SU-DHL-6 (cell line): ENCODE results near the gene DLK1.

ENCODE experiments used
- H2AFZ ChIP-seq: fragments of 200-600 bp; sonication (generic); 2 replicates; pipeline ENCODE4 v1.6.1; 2014; ENCODE audit warnings: low read depth, mild to moderate bottlenecking, moderate library complexity, mixed read lengths, antibody characterized with exemption, low read length; ENCODE audit not compliant: severe bottlenecking
- H3F3A ChIP-seq: fragments of 200-600 bp; shearing (Covaris generic); 2 replicates; pipeline ENCODE4 v1.6.0; 2016; ENCODE audit warnings: antibody characterized with exemption, mild to moderate bottlenecking; ENCODE audit not compliant: insufficient read depth
- H3K27ac ChIP-seq: fragments of 200-600 bp; sonication (generic); 2 replicates; pipeline ENCODE4 v1.5.1; 2016; ENCODE audit warnings: low read depth, mild to moderate bottlenecking, low read length, moderate library complexity, mixed read lengths
- H3K27me3 ChIP-seq: fragments of 200-600 bp; sonication (generic), shearing (Covaris generic); 2 replicates; pipeline ENCODE4 v1.6.0; 2014; ENCODE audit warnings: mild to moderate bottlenecking, low read length
- H3K36me3 ChIP-seq: fragments of 200-600 bp; sonication (generic); 2 replicates; pipeline ENCODE4 v1.6.1; 2014; ENCODE audit warnings: mild to moderate bottlenecking, low read length, mixed read lengths
- H3K4me2 ChIP-seq: fragments of 300-600, 200-600 bp; shearing (Covaris generic), sonication (generic); 2 replicates; pipeline ENCODE4 v1.6.0; 2014; ENCODE audit warnings: low read length, low read depth, mild to moderate bottlenecking; ENCODE audit not compliant: poor library complexity, severe bottlenecking
- H3K4me3 ChIP-seq: fragments of 200-600 bp; sonication (generic); 2 replicates; pipeline ENCODE4 v1.5.1; 2014; ENCODE audit warnings: antibody characterized with exemption, low read length, mild to moderate bottlenecking, mixed read lengths; ENCODE audit not compliant: insufficient read depth, poor library complexity, severe bottlenecking
- H3K79me2 ChIP-seq: fragments of 200-600 bp; sonication (generic); 2 replicates; pipeline ENCODE4 v1.6.1; 2014; ENCODE audit warnings: mild to moderate bottlenecking, low read length, moderate library complexity; ENCODE audit not compliant: insufficient read depth
- H3K9ac ChIP-seq: fragments of 200-600 bp; sonication (generic); 2 replicates; pipeline ENCODE4 v1.7.0; 2014; ENCODE audit warnings: mild to moderate bottlenecking, low read length
- H3K9me2 ChIP-seq: fragments of 200-600 bp; sonication (generic); replicated peaks from 2 replicates; pipeline ENCODE4 v1.6.1; 2014; ENCODE audit warnings: low read length; ENCODE audit not compliant: insufficient read depth
- H3K9me3 ChIP-seq: fragments of 200-600 bp; sonication (generic); 2 replicates; pipeline ENCODE4 v1.6.1; 2014; ENCODE audit warnings: low read length, mixed read lengths; ENCODE audit not compliant: insufficient read depth
- H4K20me1 ChIP-seq: fragments of 200-600 bp; sonication (generic); 2 replicates; pipeline ENCODE4 v1.6.1; 2014; ENCODE audit warnings: low read depth, mild to moderate bottlenecking, antibody characterized with exemption, low read length, moderate library complexity, mixed read lengths
- CTCF ChIP-seq: fragments of 200-600 bp; sonication (generic); IDR thresholded peaks from one replicate; pipeline ENCODE4 v1.5.1; 2017; ENCODE audit warnings: antibody characterized with exemption, mild to moderate bottlenecking, low read length, moderate library complexity; ENCODE audit not compliant: insufficient read depth, poor library complexity, severe bottlenecking
- EZH2phosphoT487 ChIP-seq: fragments of 200-600 bp; sonication (generic), shearing (Covaris generic); conservative IDR thresholded peaks from 2 replicates; pipeline ENCODE4 v1.6.1; 2018; ENCODE audit warnings: mild to moderate bottlenecking, antibody characterized with exemption, low read length, moderate library complexity, mixed read lengths

Gene DLK1

GRCh38 chr14:100721568-100721967, 5.1 kb upstream of the DLK1 start:
- no peak overlapping the region for H3K4me3 ChIP-seq
- no peaks in the 10 kb centered on the region for H3F3A ChIP-seq
- no peak overlapping the region for H2AFZ ChIP-seq
- no peaks in the 10 kb centered on the region for H4K20me1 ChIP-seq
- H3K27me3 ChIP-seq = no peaks in the 10 kb centered on the region
- no peaks in the 10 kb centered on the region for H3K79me2 ChIP-seq
- no peak overlapping the region for H3K4me2 ChIP-seq
- TF ChIP-seq EZH2phosphoT487 (no peak), CTCF (no peak)
- no peaks in the 10 kb centered on the region for H3K9me3 ChIP-seq
- H3K36me3 ChIP-seq = no peaks in the 10 kb centered on the region
- no peaks in the 10 kb centered on the region for H3K9me2 ChIP-seq
- H3K9ac ChIP-seq = no peak overlapping the region
- no peak overlapping the region for H3K27ac ChIP-seq

GRCh38 chr14:100722367-100722766, 4.3 kb upstream of the DLK1 start:
- H3F3A ChIP-seq = no peaks in the 10 kb centered on the region

GRCh38 chr14:100723135-100723829, 3.4 kb upstream of the DLK1 start:
- H3F3A ChIP-seq = no peaks in the 10 kb centered on the region
- H4K20me1 ChIP-seq = no peaks in the 10 kb centered on the region
- TF ChIP-seq EZH2phosphoT487 (no peak), CTCF (no peak)
- no peak overlapping the region for H2AFZ ChIP-seq
- no peaks in the 10 kb centered on the region for H3K9me3 ChIP-seq
- no peaks in the 10 kb centered on the region for H3K27me3 ChIP-seq
- H3K4me2 ChIP-seq = no peak overlapping the region
- no peak overlapping the region for H3K27ac ChIP-seq
- no peaks in the 10 kb centered on the region for H3K9me2 ChIP-seq
- H3K36me3 ChIP-seq = no peaks in the 10 kb centered on the region
- no peaks in the 10 kb centered on the region for H3K79me2 ChIP-seq
- no peak overlapping the region for H3K4me3 ChIP-seq
- no peak overlapping the region for H3K9ac ChIP-seq

More at GRCh38 chr14:100722367-100722766, 4.3 kb upstream of the DLK1 start:
- H3K36me3 ChIP-seq = no peaks in the 10 kb centered on the region
- TF ChIP-seq CTCF (no peak), EZH2phosphoT487 (no peak)
- H4K20me1 ChIP-seq = no peaks in the 10 kb centered on the region
- no peaks in the 10 kb centered on the region for H3K79me2 ChIP-seq
- no peaks in the 10 kb centered on the region for H3K9me2 ChIP-seq
- no peak overlapping the region for H3K4me3 ChIP-seq
- H3K27me3 ChIP-seq = no peaks in the 10 kb centered on the region
- no peak overlapping the region for H3K4me2 ChIP-seq
- H2AFZ ChIP-seq = no peak overlapping the region
- H3K27ac ChIP-seq = no peak overlapping the region
- no peak overlapping the region for H3K9ac ChIP-seq
- H3K9me3 ChIP-seq = no peaks in the 10 kb centered on the region
